Suprapubic skin (tissue), 4 donors: ENCODE measurements around the gene NDUFB5. TPM values are rescaled to one million over a fixed set of nuclear protein-coding genes. Genes with fewer than 3 reads are reported as not detected.

Source experiments
- DNase-seq, 2 donors: peaks; one replicate each; pipeline ENCODE4 v3.0.0-alpha.2; 2019; ENCODE audit warnings: low spot score in 2 of 2
- H3K27ac ChIP-seq: fragments of 200-600 bp; sonication (generic); one replicate; pipeline ENCODE4 v1.5.1; 2019
- H3K27me3 ChIP-seq: fragments of 200-600 bp; sonication (generic); one replicate; pipeline ENCODE4 v1.5.1; 2019
- H3K36me3 ChIP-seq: fragments of 200-600 bp; sonication (generic); one replicate; pipeline ENCODE4 v1.5.1; 2019
- H3K4me1 ChIP-seq: fragments of 200-600 bp; sonication (generic); one replicate; pipeline ENCODE4 v1.5.1; 2019
- H3K4me3 ChIP-seq: fragments of 200-600 bp; sonication (generic); one replicate; pipeline ENCODE4 v1.5.1; 2019; ENCODE audit warnings: mild to moderate bottlenecking
- H3K9me3 ChIP-seq: fragments of 200-600 bp; sonication (generic); one replicate; pipeline ENCODE4 v1.5.1; 2019
- CTCF ChIP-seq, 2 donors: fragments of 200-600 bp in 1 of 2; fragments of 450-650 bp in 1 of 2; sonication (generic) in 1 of 2; IDR thresholded peaks; one replicate each; pipeline ENCODE4 v1.5.1; 2016 to 2019; ENCODE audit warnings: antibody characterized with exemption in 2 of 2, mild to moderate bottlenecking in 1 of 2, moderate library complexity in 1 of 2
- EP300 ChIP-seq: sonication (generic); formaldehyde crosslinking; IDR thresholded peaks from one replicate; pipeline ENCODE4 v1.6.1; 2017; ENCODE audit warnings: antibody characterized with exemption
- POLR2A ChIP-seq, 2 donors: fragments of 450-650 bp; IDR thresholded peaks; one replicate each; pipeline ENCODE4 v1.6.1; 2017; ENCODE audit warnings: antibody characterized with exemption in 2 of 2, mild to moderate bottlenecking in 2 of 2, moderate library complexity in 2 of 2
- POLR2AphosphoS5 ChIP-seq, 3 donors: sonication (generic); formaldehyde crosslinking; IDR thresholded peaks; one replicate each; pipeline ENCODE4 v1.6.1; 2017; ENCODE audit warnings: antibody characterized with exemption in 3 of 3
- WGBS: methylation state at CpG from one replicate; pipeline ENCODE4 v1.1.5; 2018; 5-methylcytosine and 5-hydroxymethylcytosine counted together
- total RNA-seq, 4 donors: library from RNA; depleted of rRNA; stranded (reverse); fragments of >200 nt; gene quantifications; one replicate each; pipeline ENCODE4 v1.1.0, GENCODE V29; 2016

The NDUFB5 gene
- total RNA-seq, 4 donors from 2014 or later = 44.8 to 75.9 (median 60.9) TPM

DNA sequence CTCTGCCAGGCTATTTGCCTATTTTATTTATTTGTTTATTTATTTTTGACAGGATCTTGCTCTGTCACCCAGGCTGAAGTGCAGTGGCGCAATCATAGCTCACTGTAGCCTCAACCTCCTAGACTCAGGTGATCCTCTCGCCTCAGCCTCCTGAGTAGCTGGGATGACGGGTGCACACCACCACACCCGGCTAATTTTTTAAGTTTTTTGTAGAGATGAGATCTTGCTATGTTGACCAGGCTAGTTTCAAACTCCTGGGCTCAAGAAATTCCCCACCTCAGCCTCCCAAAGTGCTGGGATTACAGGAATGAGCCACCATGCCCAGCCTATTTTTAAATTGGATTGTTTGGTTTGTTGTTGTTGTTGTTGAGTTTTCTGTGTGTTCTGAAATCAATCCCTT, 5.5 kb downstream of the NDUFB5 start:
- WGBS = 96% methylated on average over 4 of the region's 4 CpGs
- Histone ChIP-seq H3K27me3 (no peaks in the 10 kb centered on the region), H3K4me1 (peaks cover 18% of the 10 kb centered on the region), H3K27ac (no peak overlapping the region), H3K9me3 (no peaks in the 10 kb centered on the region), H3K36me3 (no peaks in the 10 kb centered on the region), H3K4me3 (no peak overlapping the region)
- no peak for DNase-seq
- no peak for TF ChIP-seq EP300
- TF ChIP-seq CTCF (IDR thresholded peaks at IDR 0.05) = no peak
- TF ChIP-seq POLR2AphosphoS5 (IDR thresholded peaks at IDR 0.05) = no peak
- TF ChIP-seq POLR2A (IDR thresholded peaks at IDR 0.05) = no peak

DNA sequence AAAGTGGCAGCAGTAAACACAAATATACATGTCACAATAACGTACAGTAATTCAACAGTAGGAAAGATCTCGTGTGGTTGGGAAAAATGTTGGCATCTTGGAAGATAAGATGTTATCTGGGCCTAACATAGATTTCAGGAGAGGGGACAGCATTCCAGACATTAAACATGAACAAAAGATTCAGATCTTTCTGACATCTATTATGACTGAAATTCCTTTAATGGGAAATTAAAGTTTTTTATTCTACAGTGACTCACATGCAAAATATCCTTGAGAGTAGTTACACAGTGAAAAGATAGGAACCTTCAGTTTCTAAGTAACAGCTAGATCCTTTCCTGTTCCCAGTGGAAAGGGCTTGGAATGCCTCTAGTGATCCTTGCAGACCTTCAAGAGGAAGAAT, 9.2 kb downstream of the NDUFB5 start:
- Histone ChIP-seq H3K27me3 (no peaks in the 10 kb centered on the region), H3K27ac (no peak overlapping the region), H3K9me3 (no peaks in the 10 kb centered on the region), H3K4me1 (no peaks in the 10 kb centered on the region), H3K36me3 (peaks cover 21% of the 10 kb centered on the region), H3K4me3 (no peak overlapping the region)
- TF ChIP-seq CTCF (IDR thresholded peaks at IDR 0.05) = no peak
- no peak for TF ChIP-seq POLR2AphosphoS5 (IDR thresholded peaks at IDR 0.05)
- no peak for TF ChIP-seq POLR2A (IDR thresholded peaks at IDR 0.05)
- no peak for TF ChIP-seq EP300
- no peak for DNase-seq
- WGBS = 51% methylated on average over 2 of the region's 2 CpGs

- DNase-seq = no peak
- Histone ChIP-seq H3K27ac (no peak overlapping the region), H3K27me3 (no peaks in the 10 kb centered on the region), H3K9me3 (no peaks in the 10 kb centered on the region), H3K36me3 (peaks cover 28% of the 10 kb centered on the region), H3K4me1 (no peaks in the 10 kb centered on the region), H3K4me3 (no peak overlapping the region)
- no peak for TF ChIP-seq CTCF (IDR thresholded peaks at IDR 0.05)
- TF ChIP-seq EP300 = no peak
- no peak for TF ChIP-seq POLR2AphosphoS5 (IDR thresholded peaks at IDR 0.05)
- 81% methylated on average over 4 of the region's 4 CpGs for WGBS
Observed at GRCh38 chr3:179615458-179616173, 11.0 kb downstream of the NDUFB5 start.

DNA sequence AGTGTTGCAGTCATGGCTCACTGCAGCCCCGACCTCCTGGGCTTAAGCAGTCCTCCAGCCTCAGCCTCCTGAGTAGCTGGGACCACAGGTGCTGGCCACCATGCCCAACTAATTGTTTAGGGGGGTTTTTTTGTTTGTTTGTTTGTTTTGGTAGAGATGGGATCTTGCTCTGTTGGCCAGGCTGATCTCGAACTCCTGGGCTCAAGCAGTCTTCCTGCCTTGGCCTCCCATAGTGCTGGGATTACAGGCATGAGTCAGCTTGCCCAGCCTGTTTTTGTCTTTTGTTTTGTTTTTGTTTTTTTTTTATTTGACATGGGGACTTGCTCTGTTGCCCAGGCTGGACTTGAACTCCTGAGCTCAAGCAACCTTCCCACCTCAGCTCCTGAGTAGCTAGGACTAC, 17.4 kb downstream of the NDUFB5 start:
- no peak overlapping the region for H3K27ac ChIP-seq
- 100% methylated on average over 2 of the region's 2 CpGs for WGBS
- TF ChIP-seq POLR2A (IDR thresholded peaks at IDR 0.05) (no peak), EP300 (no peak), POLR2AphosphoS5 (IDR thresholded peaks at IDR 0.05) (no peak), CTCF (IDR thresholded peaks at IDR 0.05) (no peak)
- H3K4me1 ChIP-seq = no peaks in the 10 kb centered on the region
- peaks cover 76% of the 10 kb centered on the region for H3K36me3 ChIP-seq
- H3K9me3 ChIP-seq = no peaks in the 10 kb centered on the region
- no peak for DNase-seq
- no peak overlapping the region for H3K4me3 ChIP-seq
- H3K27me3 ChIP-seq = no peaks in the 10 kb centered on the region

DNA sequence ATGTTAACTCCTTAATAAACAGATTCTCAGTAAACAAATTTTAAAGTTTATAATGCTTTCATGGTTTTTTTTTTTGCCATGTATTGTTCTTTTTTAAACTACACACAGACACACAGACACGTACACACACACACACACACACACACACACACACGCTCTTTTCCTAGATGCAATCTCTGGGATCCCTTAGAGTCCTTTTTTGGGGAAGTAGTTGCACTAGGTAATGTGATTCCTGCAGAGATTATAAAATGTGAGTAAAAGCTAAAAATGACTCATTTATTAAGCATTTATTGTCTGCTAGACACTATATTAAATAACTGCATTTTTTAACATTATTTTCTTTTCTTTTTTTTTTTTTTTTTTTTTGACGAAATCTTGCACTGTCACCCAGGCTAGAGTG, 19.9 kb downstream of the NDUFB5 start:
- Histone ChIP-seq H3K4me3 (no peak overlapping the region), H3K9me3 (no peaks in the 10 kb centered on the region), H3K36me3 (peaks cover 54% of the 10 kb centered on the region), H3K27me3 (no peaks in the 10 kb centered on the region), H3K27ac (no peak overlapping the region), H3K4me1 (no peaks in the 10 kb centered on the region)
- 85% methylated on average over 3 of the region's 3 CpGs for WGBS
- DNase-seq = no peak
- TF ChIP-seq EP300 (no peak), POLR2AphosphoS5 (IDR thresholded peaks at IDR 0.05) (no peak), POLR2A (IDR thresholded peaks at IDR 0.05) (no peak), CTCF (IDR thresholded peaks at IDR 0.05) (no peak)
